ENCODE measurements around the gene METRN. TPM values are rescaled to one million over a fixed set of nuclear protein-coding genes. Genes with fewer than 3 reads are reported as not detected.

Gene METRN
- total and polyA plus RNA-seq, 2 donors: 21.9 to 24.2 TPM

GRCh38 chr16:727291-727977 lies 12.5 kb downstream of the METRN start:
- WGBS: under 1% methylated on average over 61 of the region's 61 CpGs
- H3K9me3 ChIP-seq (ENCODE audit: control insufficient read depth in 2 of 2, insufficient read depth in 1 of 2, low read length in 1 of 2): peaks cover 0 to 19% of the 10 kb centered on the region in 2 donors
- DNase-seq (ENCODE audit: low read depth in 6 of 9, low spot score in 9 of 9): peak in 1 of 9 donors; percentile 46
- H3K36me3 ChIP-seq (ENCODE audit: control insufficient read depth in 2 of 2, insufficient read depth in 2 of 2, low read length in 1 of 2): peaks cover 10 to 38% of the 10 kb centered on the region in 2 donors
- peaks cover 4 to 44% of the 10 kb centered on the region in 2 donors for H3K27me3 ChIP-seq (ENCODE audit: control insufficient read depth in 2 of 2, insufficient read depth in 1 of 2, low read length in 1 of 2)
- peak overlapping the region; percentile 49 to 67 for H3K4me3 ChIP-seq (ENCODE audit: low read length in 2 of 2)
- peak overlapping the region in 1 of 2 donors; percentile 36 for H3K27ac ChIP-seq (ENCODE audit: low read depth in 1 of 2, low read length in 1 of 2)
- H3K4me1 ChIP-seq (ENCODE audit: control insufficient read depth in 2 of 2, insufficient read depth in 2 of 2, low read length in 2 of 2): peaks cover 40 to 70% of the 10 kb centered on the region in 2 donors

DNA sequence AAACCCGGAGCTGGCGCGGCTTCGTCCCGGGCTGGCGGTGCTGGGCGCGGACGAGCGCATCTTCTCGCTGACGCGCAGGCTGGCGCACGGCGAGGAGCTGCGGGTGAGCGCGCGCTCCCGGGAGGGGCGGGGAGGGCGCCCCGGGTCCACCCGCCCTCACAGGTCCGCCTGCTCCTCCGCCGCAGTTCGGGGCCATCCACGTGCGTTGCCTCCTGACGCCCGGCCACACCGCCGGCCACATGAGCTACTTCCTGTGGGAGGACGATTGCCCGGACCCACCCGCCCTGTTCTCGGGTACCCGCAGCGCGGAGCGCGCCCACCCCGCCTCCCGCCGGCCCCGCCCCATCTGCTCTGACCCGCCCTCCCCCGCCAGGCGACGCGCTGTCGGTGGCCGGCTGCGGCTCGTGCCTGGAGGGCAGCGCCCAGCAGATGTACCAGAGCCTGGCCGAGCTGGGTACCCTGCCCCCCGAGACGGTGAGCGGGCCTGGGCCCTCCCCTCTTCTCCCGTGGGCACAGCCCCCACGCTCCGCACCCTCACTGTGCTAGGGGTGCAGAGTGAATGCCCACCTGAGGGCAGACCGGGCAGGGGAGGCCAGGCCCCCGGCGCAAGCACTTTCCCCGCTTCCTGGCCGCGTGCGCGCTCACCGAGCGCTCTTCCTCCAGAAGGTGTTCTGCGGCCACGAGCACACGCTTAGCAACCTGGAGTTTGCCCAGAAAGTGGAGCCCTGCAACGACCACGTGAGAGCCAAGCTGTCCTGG lies 13.4 kb downstream of the METRN start:
- Histone ChIP-seq H3K36me3 (ENCODE audit: control insufficient read depth in 2 of 2, insufficient read depth in 2 of 2, low read length in 1 of 2) (peaks cover 19 to 47% of the 10 kb centered on the region in 2 donors), H3K9me3 (ENCODE audit: control insufficient read depth in 2 of 2, insufficient read depth in 1 of 2, low read length in 1 of 2) (peaks cover 0 to 19% of the 10 kb centered on the region in 2 donors), H3K4me1 (ENCODE audit: control insufficient read depth in 2 of 2, insufficient read depth in 2 of 2, low read length in 2 of 2) (peaks cover 32 to 64% of the 10 kb centered on the region in 2 donors), H3K27ac (ENCODE audit: low read depth in 1 of 2, low read length in 1 of 2) (no peak overlapping the region), H3K4me3 (ENCODE audit: low read length in 2 of 2) (peak overlapping the region in 1 of 2 donors; percentile 67), H3K27me3 (ENCODE audit: control insufficient read depth in 2 of 2, insufficient read depth in 1 of 2, low read length in 1 of 2) (peaks cover 4 to 44% of the 10 kb centered on the region in 2 donors)
- peak in 1 of 9 donors; percentile 60 for DNase-seq (ENCODE audit: low read depth in 6 of 9, low spot score in 9 of 9)
- 2% methylated on average over 80 of the region's 80 CpGs for WGBS

DNA sequence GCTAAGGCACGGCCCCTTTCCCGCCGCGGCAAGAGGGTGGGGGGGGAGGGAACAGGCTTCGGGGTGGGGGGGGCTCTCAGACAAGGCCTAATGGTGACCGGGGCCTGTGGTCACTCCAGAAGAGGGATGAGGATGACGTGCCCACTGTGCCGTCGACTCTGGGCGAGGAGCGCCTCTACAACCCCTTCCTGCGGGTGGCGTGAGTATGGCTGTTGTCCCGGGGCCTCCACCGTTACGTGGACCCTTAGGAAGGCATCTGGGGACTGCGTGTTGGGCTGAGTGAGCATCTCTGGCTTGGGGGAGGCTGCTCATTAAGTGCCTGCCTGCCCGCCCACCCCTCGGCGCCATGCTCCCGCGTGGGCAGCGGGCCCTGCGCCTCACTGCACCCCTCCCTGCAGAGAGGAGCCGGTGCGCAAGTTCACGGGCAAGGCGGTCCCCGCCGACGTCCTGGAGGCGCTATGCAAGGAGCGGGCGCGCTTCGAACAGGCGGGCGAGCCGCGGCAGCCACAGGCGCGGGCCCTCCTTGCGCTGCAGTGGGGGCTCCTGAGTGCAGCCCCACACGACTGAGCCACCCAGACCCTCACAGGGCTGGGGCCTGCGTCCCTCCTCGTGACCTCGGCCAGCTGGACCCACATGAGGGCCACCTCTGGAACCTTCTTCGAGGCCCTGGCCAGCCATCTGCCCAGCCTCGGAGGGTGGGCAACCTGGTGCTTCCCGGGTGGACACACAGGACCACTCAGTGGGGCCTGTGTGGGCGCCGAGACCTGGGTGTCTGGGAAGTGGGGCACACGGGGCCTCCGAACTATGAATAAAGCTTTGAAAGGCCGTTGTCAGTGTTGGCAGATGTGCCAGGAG lies 14.2 kb downstream of the METRN start:
- H3K4me3 ChIP-seq (ENCODE audit: low read length in 2 of 2): peak overlapping the region in 1 of 2 donors; percentile 67
- no peak for DNase-seq (ENCODE audit: low read depth in 6 of 9, low spot score in 9 of 9)
- peaks cover 27 to 55% of the 10 kb centered on the region in 2 donors for H3K36me3 ChIP-seq (ENCODE audit: control insufficient read depth in 2 of 2, insufficient read depth in 2 of 2, low read length in 1 of 2)
- H3K4me1 ChIP-seq (ENCODE audit: control insufficient read depth in 2 of 2, insufficient read depth in 2 of 2, low read length in 2 of 2): peaks cover 26 to 56% of the 10 kb centered on the region in 2 donors
- 84% methylated on average over 55 of the region's 55 CpGs for whole genome bisulfite sequencing
- H3K27me3 ChIP-seq (ENCODE audit: control insufficient read depth in 2 of 2, insufficient read depth in 1 of 2, low read length in 1 of 2): peaks cover 4 to 44% of the 10 kb centered on the region in 2 donors
- peaks cover 0 to 17% of the 10 kb centered on the region in 2 donors for H3K9me3 ChIP-seq (ENCODE audit: control insufficient read depth in 2 of 2, insufficient read depth in 1 of 2, low read length in 1 of 2)
- peak overlapping the region in 1 of 2 donors; percentile 31 for H3K27ac ChIP-seq (ENCODE audit: low read depth in 1 of 2, low read length in 1 of 2)

GRCh38 chr16:729768-730665 lies 15.1 kb downstream of the METRN start:
- Histone ChIP-seq H3K4me1 (ENCODE audit: control insufficient read depth in 2 of 2, insufficient read depth in 2 of 2, low read length in 2 of 2) (peaks cover 20 to 47% of the 10 kb centered on the region in 2 donors), H3K9me3 (ENCODE audit: control insufficient read depth in 2 of 2, insufficient read depth in 1 of 2, low read length in 1 of 2) (peaks cover 0 to 8% of the 10 kb centered on the region in 2 donors), H3K4me3 (ENCODE audit: low read length in 2 of 2) (no peak overlapping the region), H3K27me3 (ENCODE audit: control insufficient read depth in 2 of 2, insufficient read depth in 1 of 2, low read length in 1 of 2) (peaks cover 4 to 41% of the 10 kb centered on the region in 2 donors), H3K36me3 (ENCODE audit: control insufficient read depth in 2 of 2, insufficient read depth in 2 of 2, low read length in 1 of 2) (peaks cover 35 to 61% of the 10 kb centered on the region in 2 donors), H3K27ac (ENCODE audit: low read depth in 1 of 2, low read length in 1 of 2) (no peak overlapping the region)
- DNase-seq (ENCODE audit: low read depth in 6 of 9, low spot score in 9 of 9): no peak
- WGBS: 97% methylated on average over 37 of the region's 37 CpGs

DNA sequence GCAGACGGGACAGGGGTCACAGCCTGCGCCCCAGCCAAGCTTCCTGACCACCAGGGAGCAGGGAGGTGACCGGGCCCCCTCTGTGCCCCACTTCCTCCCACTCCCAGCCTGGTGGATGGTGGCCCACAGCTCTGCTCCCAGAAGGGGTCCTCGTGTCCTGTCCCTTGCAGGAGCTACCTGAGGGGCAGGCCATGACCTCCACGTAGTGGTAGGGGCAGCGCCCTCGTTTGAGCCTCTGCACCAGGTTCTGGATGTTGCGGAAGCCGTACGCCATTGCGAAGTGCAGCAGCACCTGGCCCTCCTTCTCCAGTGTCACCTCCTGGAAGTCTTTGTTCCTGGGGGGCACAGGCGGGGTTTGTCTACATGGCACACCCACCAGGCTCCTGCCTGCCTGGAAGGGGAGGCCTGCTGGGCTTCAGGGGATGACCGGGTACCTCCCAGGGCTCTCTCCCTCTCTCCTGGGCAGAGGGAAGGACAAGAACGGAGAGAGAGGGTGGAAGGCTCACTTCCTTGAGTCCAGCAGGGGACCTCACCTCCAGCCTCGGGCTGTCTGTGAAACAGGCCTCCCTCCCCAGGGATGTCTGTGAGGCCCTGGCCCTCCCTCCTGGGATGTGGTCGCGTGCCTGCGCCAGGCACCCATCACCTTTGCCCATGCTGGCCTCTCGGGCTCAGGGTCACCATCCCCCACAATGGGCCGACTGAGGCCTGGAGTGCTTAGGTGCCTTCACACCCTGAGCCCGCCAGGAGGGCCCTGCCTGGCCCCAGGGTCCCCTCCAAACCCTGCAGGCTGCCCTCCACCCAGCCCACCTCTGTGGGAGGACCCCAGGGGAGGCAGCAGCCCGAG lies 16.0 kb downstream of the METRN start:
- Histone ChIP-seq H3K4me3 (ENCODE audit: low read length in 2 of 2) (no peak overlapping the region), H3K36me3 (ENCODE audit: control insufficient read depth in 2 of 2, insufficient read depth in 2 of 2, low read length in 1 of 2) (peaks cover 44 to 70% of the 10 kb centered on the region in 2 donors), H3K9me3 (ENCODE audit: control insufficient read depth in 2 of 2, insufficient read depth in 1 of 2, low read length in 1 of 2) (peaks cover 0 to 7% of the 10 kb centered on the region in 2 donors), H3K4me1 (ENCODE audit: control insufficient read depth in 2 of 2, insufficient read depth in 2 of 2, low read length in 2 of 2) (peaks cover 14 to 38% of the 10 kb centered on the region in 2 donors), H3K27me3 (ENCODE audit: control insufficient read depth in 2 of 2, insufficient read depth in 1 of 2, low read length in 1 of 2) (peaks cover 4 to 35% of the 10 kb centered on the region in 2 donors), H3K27ac (ENCODE audit: low read depth in 1 of 2, low read length in 1 of 2) (no peak overlapping the region)
- WGBS: 98% methylated on average over 22 of the region's 22 CpGs
- DNase-seq (ENCODE audit: low read depth in 6 of 9, low spot score in 9 of 9): no peak

GRCh38 chr16:732332-732731 lies 17.4 kb downstream of the METRN start:
- peaks cover 53 to 84% of the 10 kb centered on the region in 2 donors for H3K36me3 ChIP-seq (ENCODE audit: control insufficient read depth in 2 of 2, insufficient read depth in 2 of 2, low read length in 1 of 2)
- H3K9me3 ChIP-seq (ENCODE audit: control insufficient read depth in 2 of 2, insufficient read depth in 1 of 2, low read length in 1 of 2): peaks cover 0 to 7% of the 10 kb centered on the region in 2 donors
- DNase-seq (ENCODE audit: low read depth in 6 of 9, low spot score in 9 of 9): no peak
- H3K27ac ChIP-seq (ENCODE audit: low read depth in 1 of 2, low read length in 1 of 2): no peak overlapping the region
- H3K4me1 ChIP-seq (ENCODE audit: control insufficient read depth in 2 of 2, insufficient read depth in 2 of 2, low read length in 2 of 2): peaks cover 5 to 27% of the 10 kb centered on the region in 2 donors
- peaks cover 4 to 24% of the 10 kb centered on the region in 2 donors for H3K27me3 ChIP-seq (ENCODE audit: control insufficient read depth in 2 of 2, insufficient read depth in 1 of 2, low read length in 1 of 2)
- H3K4me3 ChIP-seq (ENCODE audit: low read length in 2 of 2): no peak overlapping the region
- WGBS: 96% methylated on average over 12 of the region's 12 CpGs

- no peak for DNase-seq (ENCODE audit: low read depth in 6 of 9, low spot score in 9 of 9)
- peaks cover 0 to 7% of the 10 kb centered on the region in 2 donors for H3K9me3 ChIP-seq (ENCODE audit: control insufficient read depth in 2 of 2, insufficient read depth in 1 of 2, low read length in 1 of 2)
- 93% methylated on average over 13 of the region's 13 CpGs for WGBS
- H3K4me3 ChIP-seq (ENCODE audit: low read length in 2 of 2): no peak overlapping the region
- H3K27ac ChIP-seq (ENCODE audit: low read depth in 1 of 2, low read length in 1 of 2): no peak overlapping the region
- peaks cover 4 to 18% of the 10 kb centered on the region in 2 donors for H3K27me3 ChIP-seq (ENCODE audit: control insufficient read depth in 2 of 2, insufficient read depth in 1 of 2, low read length in 1 of 2)
- peaks cover 53 to 90% of the 10 kb centered on the region in 2 donors for H3K36me3 ChIP-seq (ENCODE audit: control insufficient read depth in 2 of 2, insufficient read depth in 2 of 2, low read length in 1 of 2)
- peaks cover 2 to 27% of the 10 kb centered on the region in 2 donors for H3K4me1 ChIP-seq (ENCODE audit: control insufficient read depth in 2 of 2, insufficient read depth in 2 of 2, low read length in 2 of 2)
Observed at GRCh38 chr16:732936-733335, 18.0 kb downstream of the METRN start.

Data from thymus (tissue), 11 donors.